ENCODE results near the gene CHN2.

GRCh38 chr7:29192811-29193210, 1.8 kb upstream of the CHN2 start:
- TF ChIP-seq CTCF (IDR thresholded peaks at IDR 0.05) (no peak), ZFX (IDR thresholded peaks at IDR 0.05; ENCODE audit: borderline replicate concordance) (no peak)

Measured in 22Rv1 (cell line).